Right kidney (tissue), 1 donor: ENCODE results near the gene UBXN7.
"Not testable (repeated sequence)": the region's sequence is repeated elsewhere in the genome, so short reads cannot be mapped to it uniquely, and the experiment has no call there.

Source experiments
- DNase-seq: peaks from one replicate; pipeline ENCODE4 v3.0.0-alpha.2; 2016

The UBXN7 gene

GRCh38 chr3:196419386-196419785, 12.8 kb downstream of the UBXN7 start:
- no peak for DNase-seq

GRCh38 chr3:196418601-196419000, 13.6 kb downstream of the UBXN7 start:
- no peak for DNase-seq

- no peak for DNase-seq
These were observed 17.8 kb downstream of the UBXN7 start for GRCh38 chr3:196414469-196414868.

GRCh38 chr3:196412704-196413103, 19.5 kb downstream of the UBXN7 start:
- no peak for DNase-seq

- no peak for DNase-seq
These were observed 22.8 kb downstream of the UBXN7 start for GRCh38 chr3:196409409-196409808.

- DNase-seq: no peak
These were observed 23.5 kb downstream of the UBXN7 start for GRCh38 chr3:196408565-196409300.

- DNase-seq: no peak
These were observed 25.3 kb downstream of the UBXN7 start for GRCh38 chr3:196406811-196407470.

GRCh38 chr3:196400331-196400730, 31.9 kb downstream of the UBXN7 start:
- DNase-seq: no peak

GRCh38 chr3:196399485-196399945, 32.7 kb downstream of the UBXN7 start:
- no peak for DNase-seq

- DNase-seq: no peak
These were observed 33.4 kb downstream of the UBXN7 start for GRCh38 chr3:196398782-196399181.

GRCh38 chr3:196397941-196398340, 34.3 kb downstream of the UBXN7 start:
- no peak for DNase-seq

- DNase-seq: no peak
These were observed 42.1 kb downstream of the UBXN7 start for GRCh38 chr3:196390116-196390515.

- DNase-seq: no peak
These were observed 43.3 kb downstream of the UBXN7 start for GRCh38 chr3:196388956-196389355.

GRCh38 chr3:196387941-196388340, 44.3 kb downstream of the UBXN7 start:
- DNase-seq: not testable (repeated sequence)

GRCh38 chr3:196386797-196387196, 45.4 kb downstream of the UBXN7 start:
- not testable (repeated sequence) for DNase-seq

GRCh38 chr3:196386034-196386433, 46.2 kb downstream of the UBXN7 start:
- not testable (repeated sequence) for DNase-seq

GRCh38 chr3:196385446-196385845, 46.8 kb downstream of the UBXN7 start:
- DNase-seq: not testable (repeated sequence)

GRCh38 chr3:196378146-196378841, 53.9 kb downstream of the UBXN7 start:
- DNase-seq: no peak

- DNase-seq: no peak
These were observed 54.9 kb downstream of the UBXN7 start for GRCh38 chr3:196377321-196377720.

- DNase-seq: no peak
These were observed 66.5 kb downstream of the UBXN7 start for GRCh38 chr3:196365736-196366135.

GRCh38 chr3:196360586-196360985, 71.6 kb downstream of the UBXN7 start:
- no peak for DNase-seq

GRCh38 chr3:196358540-196358939, 73.7 kb downstream of the UBXN7 start:
- not testable (repeated sequence) for DNase-seq

GRCh38 chr3:196357905-196358304, 74.3 kb downstream of the UBXN7 start:
- DNase-seq: no peak
